ENCODE measurements around the gene NFATC2.
"Not testable (repeated sequence)": the region's sequence is repeated elsewhere in the genome, so short reads cannot be mapped to it uniquely, and the experiment has no call there.

The NFATC2 gene

DNA sequence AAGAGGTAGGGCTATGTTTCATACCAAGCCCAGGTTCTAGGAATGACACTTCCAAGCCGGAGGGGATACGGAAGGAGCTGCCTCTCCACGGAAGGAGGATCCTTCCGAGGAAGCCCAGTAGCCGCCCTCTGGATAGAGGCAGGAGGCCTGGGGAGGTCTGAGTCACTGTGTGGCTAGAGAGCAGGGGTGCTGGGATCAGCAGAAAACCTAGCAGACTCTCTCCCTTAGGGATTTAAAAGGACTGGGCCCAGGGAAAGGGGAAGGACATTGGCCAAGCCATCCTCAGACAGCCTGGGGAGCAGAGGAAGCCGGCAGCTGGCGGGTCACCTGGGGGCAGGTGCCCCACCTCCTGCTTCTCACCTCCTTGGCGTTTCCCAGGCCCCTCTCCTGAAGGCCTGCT, 36.6 kb upstream of the NFATC2 start:
- H3K36me3 ChIP-seq (ENCODE audit: insufficient read depth, low read length): no peaks in the 10 kb centered on the region
- no peak overlapping the region for H3K27ac ChIP-seq (ENCODE audit: low read depth, low read length)
- no peak overlapping the region for H3K4me3 ChIP-seq (ENCODE audit: low read depth, low read length)
- no peak overlapping the region for H2AFZ ChIP-seq (ENCODE audit: low read length, unreplicated experiment)
- no peaks in the 10 kb centered on the region for H3K79me2 ChIP-seq (ENCODE audit: control insufficient read depth, insufficient read depth, low read length, unreplicated experiment)
- no peaks in the 10 kb centered on the region for H3K27me3 ChIP-seq (ENCODE audit: insufficient read depth, low read length)
- H3K4me1 ChIP-seq (ENCODE audit: control insufficient read depth, insufficient read depth, low read length, unreplicated experiment): peaks cover 2% of the 10 kb centered on the region

DNA sequence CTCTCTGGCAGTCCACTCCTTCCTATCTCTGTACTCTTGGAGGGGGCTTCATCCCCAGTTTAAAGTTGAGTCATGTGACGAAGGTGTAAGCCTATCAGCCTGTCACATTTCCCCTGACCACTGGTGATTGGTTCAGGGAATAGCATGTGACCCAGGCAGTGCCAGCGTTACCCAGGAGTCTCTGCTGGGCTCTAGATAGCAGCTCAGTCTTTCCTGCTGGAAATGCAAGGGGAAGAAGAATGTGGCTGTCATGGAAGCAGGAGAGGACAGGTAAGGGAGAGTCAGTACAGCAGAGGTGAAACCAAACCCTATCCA, 35.6 kb upstream of the NFATC2 start:
- Histone ChIP-seq H3K4me1 (ENCODE audit: control insufficient read depth, insufficient read depth, low read length, unreplicated experiment) (peaks cover 11% of the 10 kb centered on the region), H3K27me3 (ENCODE audit: insufficient read depth, low read length) (no peaks in the 10 kb centered on the region), H3K79me2 (ENCODE audit: control insufficient read depth, insufficient read depth, low read length, unreplicated experiment) (no peaks in the 10 kb centered on the region), H3K27ac (ENCODE audit: low read depth, low read length) (no peak overlapping the region), H3K4me3 (ENCODE audit: low read depth, low read length) (no peak overlapping the region), H2AFZ (ENCODE audit: low read length, unreplicated experiment) (no peak overlapping the region), H3K36me3 (ENCODE audit: insufficient read depth, low read length) (no peaks in the 10 kb centered on the region)

DNA sequence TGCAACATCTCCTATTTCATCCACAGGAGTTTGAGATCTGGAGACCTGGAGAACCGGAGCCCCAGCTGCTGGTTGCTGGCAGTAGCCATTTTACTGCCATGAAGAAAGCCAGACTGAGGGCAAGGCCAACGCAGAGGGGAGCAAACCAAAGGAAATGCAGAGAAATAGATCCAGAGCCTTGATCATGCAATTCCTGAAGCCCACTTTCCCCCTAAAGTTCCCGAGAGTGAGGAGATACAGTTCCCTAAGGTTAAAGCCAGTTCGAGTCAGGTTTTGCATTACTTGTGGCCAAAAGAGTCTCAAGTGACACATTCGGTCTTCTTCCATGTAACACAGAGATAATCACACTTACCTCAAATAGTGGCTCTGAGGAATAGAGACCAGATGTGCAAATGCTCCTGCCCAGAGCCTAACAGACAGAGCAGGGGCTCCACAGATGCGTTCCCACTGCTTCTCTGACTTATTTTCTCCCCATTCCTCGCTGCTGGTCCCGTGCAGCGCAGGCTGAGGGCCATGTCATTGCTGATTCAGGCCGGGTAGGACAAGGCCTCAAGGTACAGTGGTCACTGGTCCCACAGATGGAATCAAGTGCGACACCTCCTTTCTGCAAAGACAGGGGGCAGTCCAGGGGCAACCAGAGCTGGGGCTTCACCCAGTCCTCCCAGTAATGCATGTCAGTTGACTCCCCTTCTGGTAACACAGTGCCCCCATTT, 35.1 kb upstream of the NFATC2 start:
- Histone ChIP-seq H3K36me3 (ENCODE audit: insufficient read depth, low read length) (no peaks in the 10 kb centered on the region), H3K79me2 (ENCODE audit: control insufficient read depth, insufficient read depth, low read length, unreplicated experiment) (no peaks in the 10 kb centered on the region), H3K4me1 (ENCODE audit: control insufficient read depth, insufficient read depth, low read length, unreplicated experiment) (peaks cover 11% of the 10 kb centered on the region), H3K4me3 (ENCODE audit: low read depth, low read length) (no peak overlapping the region), H3K27me3 (ENCODE audit: insufficient read depth, low read length) (no peaks in the 10 kb centered on the region), H3K27ac (ENCODE audit: low read depth, low read length) (no peak overlapping the region), H2AFZ (ENCODE audit: low read length, unreplicated experiment) (no peak overlapping the region)

DNA sequence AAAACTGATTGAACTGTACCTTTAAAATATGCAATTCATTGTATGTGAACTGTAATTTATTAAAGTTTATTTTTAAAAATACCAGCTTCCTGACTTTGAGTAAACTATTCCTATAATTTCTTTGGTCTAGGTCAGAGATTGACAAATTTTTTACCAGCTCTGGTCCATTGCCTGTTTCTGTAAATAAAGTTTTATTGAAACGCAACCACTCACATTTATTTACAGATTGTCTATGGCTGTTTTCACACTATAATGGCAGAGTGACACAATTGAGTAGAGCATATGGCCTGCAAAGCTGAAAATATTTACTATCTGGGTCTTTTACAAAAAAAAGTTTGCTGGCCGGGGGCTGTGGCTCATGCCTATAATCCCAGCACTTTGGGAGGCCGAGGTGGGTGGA, 33.0 kb upstream of the NFATC2 start:
- Histone ChIP-seq H3K4me3 (ENCODE audit: low read depth, low read length) (no peak overlapping the region), H3K79me2 (ENCODE audit: control insufficient read depth, insufficient read depth, low read length, unreplicated experiment) (no peaks in the 10 kb centered on the region), H3K4me1 (ENCODE audit: control insufficient read depth, insufficient read depth, low read length, unreplicated experiment) (peaks cover 11% of the 10 kb centered on the region), H3K27me3 (ENCODE audit: insufficient read depth, low read length) (no peaks in the 10 kb centered on the region), H3K27ac (ENCODE audit: low read depth, low read length) (no peak overlapping the region), H3K36me3 (ENCODE audit: insufficient read depth, low read length) (no peaks in the 10 kb centered on the region), H2AFZ (ENCODE audit: low read length, unreplicated experiment) (no peak overlapping the region)

DNA sequence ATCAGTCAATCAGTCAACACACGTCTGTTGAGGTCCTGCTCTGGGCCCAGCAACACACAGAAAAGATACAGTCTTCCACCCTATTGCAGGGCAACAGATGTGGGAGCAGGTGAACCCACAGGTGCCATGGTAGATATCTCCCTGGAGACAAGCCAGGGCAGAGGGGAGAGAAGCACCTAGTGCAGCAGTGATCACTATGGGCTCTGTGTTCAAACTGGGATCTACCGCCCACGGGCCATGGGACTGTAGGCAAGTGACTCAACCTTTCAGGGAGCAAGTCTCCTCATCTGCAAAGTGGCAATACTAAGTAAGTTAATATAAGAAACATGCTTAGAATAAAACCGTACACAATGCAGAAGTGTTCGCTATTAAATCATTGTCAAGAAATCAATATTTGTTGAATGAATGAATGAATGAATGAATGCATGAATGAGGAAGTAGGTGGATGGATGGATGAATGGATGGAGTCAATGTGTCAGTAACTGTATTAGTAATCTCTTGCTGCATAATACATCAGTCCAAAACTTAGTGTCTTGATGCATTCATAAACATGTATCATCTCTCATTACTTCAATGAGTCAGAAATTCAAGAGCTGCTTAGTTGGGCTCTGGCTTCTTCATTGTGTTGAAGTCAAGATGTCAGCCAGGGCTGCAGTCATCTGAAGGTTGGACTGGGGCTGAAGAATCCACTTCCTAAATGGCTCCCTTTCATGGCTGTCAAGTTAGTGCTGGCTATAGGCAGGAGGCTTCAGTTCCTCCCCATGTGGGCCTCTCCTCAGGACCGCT, 31.9 kb upstream of the NFATC2 start:
- Histone ChIP-seq H3K27ac (ENCODE audit: low read depth, low read length) (no peak overlapping the region), H3K4me1 (ENCODE audit: control insufficient read depth, insufficient read depth, low read length, unreplicated experiment) (peaks cover 11% of the 10 kb centered on the region), H3K36me3 (ENCODE audit: insufficient read depth, low read length) (no peaks in the 10 kb centered on the region)

DNA sequence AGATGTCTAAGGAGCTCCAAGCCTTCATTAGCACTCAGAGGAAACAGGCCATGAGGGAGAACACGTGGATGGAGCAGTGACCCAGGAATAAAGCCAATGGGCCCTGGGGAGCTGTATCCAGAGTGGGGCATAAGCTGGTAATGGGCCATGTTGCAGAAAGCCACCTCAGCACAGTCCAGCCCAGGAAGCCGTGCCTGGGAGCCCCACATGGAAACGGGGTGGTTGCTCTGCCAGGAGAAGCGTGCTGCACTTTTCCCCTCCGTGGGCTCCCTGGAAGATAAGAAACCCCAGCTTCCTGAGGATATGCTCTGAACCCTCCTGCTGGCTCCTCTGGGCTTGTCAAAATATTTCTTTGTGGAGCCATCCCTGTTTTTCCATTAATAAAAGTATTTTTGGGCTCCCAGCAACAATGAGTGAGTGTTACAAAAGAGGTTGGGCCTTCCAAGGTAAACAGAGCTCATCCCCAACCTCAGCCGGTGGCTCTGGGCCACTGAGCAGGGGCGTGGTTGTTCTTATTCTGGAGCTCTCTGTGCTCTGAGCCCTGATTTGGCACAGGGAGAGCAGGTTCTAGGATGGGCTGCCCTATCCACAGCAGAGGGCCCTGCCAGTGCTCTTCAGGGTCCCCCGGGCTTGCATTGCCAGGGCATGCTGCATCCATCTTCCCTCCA, 31.2 kb upstream of the NFATC2 start:
- Histone ChIP-seq H3K4me3 (ENCODE audit: low read depth, low read length) (no peak overlapping the region), H3K27ac (ENCODE audit: low read depth, low read length) (no peak overlapping the region)

More for the DNA sequence above, 31.9 kb upstream of the NFATC2 start:
- H2AFZ ChIP-seq (ENCODE audit: low read length, unreplicated experiment): no peak overlapping the region
- no peak overlapping the region for H3K4me3 ChIP-seq (ENCODE audit: low read depth, low read length)
- no peaks in the 10 kb centered on the region for H3K27me3 ChIP-seq (ENCODE audit: insufficient read depth, low read length)
- no peaks in the 10 kb centered on the region for H3K79me2 ChIP-seq (ENCODE audit: control insufficient read depth, insufficient read depth, low read length, unreplicated experiment)

DNA sequence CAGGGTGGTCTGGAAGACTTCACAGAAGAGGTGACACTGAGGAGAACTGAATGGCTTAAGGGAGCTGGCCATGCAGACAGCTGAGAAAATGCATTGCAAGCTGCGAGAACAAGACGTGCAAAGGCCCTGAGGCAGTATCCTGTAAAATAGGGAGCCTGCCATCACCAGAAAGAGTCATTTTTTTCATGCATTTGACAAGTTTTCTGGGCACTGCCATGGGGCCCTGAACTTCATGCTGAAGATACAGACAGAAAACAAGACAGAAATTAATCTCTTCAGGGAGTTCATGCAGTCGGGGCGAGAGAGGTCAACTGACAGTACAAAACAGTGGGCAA, 28.9 kb upstream of the NFATC2 start:
- Histone ChIP-seq H3K27ac (ENCODE audit: low read depth, low read length) (no peak overlapping the region), H3K4me1 (ENCODE audit: control insufficient read depth, insufficient read depth, low read length, unreplicated experiment) (peaks cover 11% of the 10 kb centered on the region), H3K79me2 (ENCODE audit: control insufficient read depth, insufficient read depth, low read length, unreplicated experiment) (no peaks in the 10 kb centered on the region), H2AFZ (ENCODE audit: low read length, unreplicated experiment) (no peak overlapping the region), H3K4me3 (ENCODE audit: low read depth, low read length) (no peak overlapping the region), H3K36me3 (ENCODE audit: insufficient read depth, low read length) (no peaks in the 10 kb centered on the region), H3K27me3 (ENCODE audit: insufficient read depth, low read length) (0 out of 2 replicates have a peak, but pooled peaks cover 4% of the 10 kb centered on the region)

More for the DNA sequence above, 31.2 kb upstream of the NFATC2 start:
- H2AFZ ChIP-seq (ENCODE audit: low read length, unreplicated experiment): peak overlapping the region; percentile 13
- peaks cover 11% of the 10 kb centered on the region for H3K4me1 ChIP-seq (ENCODE audit: control insufficient read depth, insufficient read depth, low read length, unreplicated experiment)
- H3K36me3 ChIP-seq (ENCODE audit: insufficient read depth, low read length): no peaks in the 10 kb centered on the region
- no peaks in the 10 kb centered on the region for H3K79me2 ChIP-seq (ENCODE audit: control insufficient read depth, insufficient read depth, low read length, unreplicated experiment)
- 0 out of 2 replicates have a peak, but pooled peaks cover 4% of the 10 kb centered on the region for H3K27me3 ChIP-seq (ENCODE audit: insufficient read depth, low read length)

DNA sequence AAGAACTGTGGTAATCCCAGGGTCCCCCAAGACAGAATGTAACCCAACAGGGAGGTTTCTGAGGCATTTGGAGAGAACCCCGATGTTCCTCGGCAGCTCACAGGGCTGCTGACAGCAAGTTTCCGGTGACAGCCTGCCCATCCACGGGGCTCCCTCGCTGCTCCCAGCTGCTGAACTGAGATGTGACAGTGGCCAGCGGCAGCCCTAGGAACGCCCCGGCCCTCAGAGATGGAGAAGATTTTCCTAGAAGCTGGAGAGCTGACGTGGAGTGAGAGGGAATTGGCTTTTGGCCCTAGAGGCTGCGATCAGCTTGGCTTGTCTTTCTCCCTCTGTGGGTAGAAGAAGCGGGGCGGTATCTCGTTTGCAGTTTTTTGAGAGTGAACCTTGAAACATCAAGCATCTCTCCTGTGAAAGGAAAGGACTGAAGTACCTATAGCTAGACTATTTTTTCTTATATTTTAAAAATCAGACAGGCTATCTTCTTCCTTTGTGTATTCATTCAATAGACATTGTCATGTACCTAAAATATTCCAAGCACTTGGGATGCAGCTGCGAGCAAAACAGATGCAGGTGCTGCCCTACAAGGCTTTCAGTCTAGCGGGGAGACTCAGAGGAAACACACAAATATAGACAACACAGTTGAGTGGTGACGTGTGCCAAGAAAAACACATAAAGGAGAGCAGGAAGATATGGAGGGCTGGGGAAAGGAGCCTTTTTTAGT, 28.4 kb upstream of the NFATC2 start:
- Histone ChIP-seq H3K36me3 (ENCODE audit: insufficient read depth, low read length) (no peaks in the 10 kb centered on the region), H2AFZ (ENCODE audit: low read length, unreplicated experiment) (peak overlapping the region; percentile 7), H3K4me1 (ENCODE audit: control insufficient read depth, insufficient read depth, low read length, unreplicated experiment) (peaks cover 11% of the 10 kb centered on the region), H3K27ac (ENCODE audit: low read depth, low read length) (no peak overlapping the region), H3K27me3 (ENCODE audit: insufficient read depth, low read length) (0 out of 2 replicates have a peak, but pooled peaks cover 4% of the 10 kb centered on the region), H3K79me2 (ENCODE audit: control insufficient read depth, insufficient read depth, low read length, unreplicated experiment) (no peaks in the 10 kb centered on the region), H3K4me3 (ENCODE audit: low read depth, low read length) (no peak overlapping the region)

DNA sequence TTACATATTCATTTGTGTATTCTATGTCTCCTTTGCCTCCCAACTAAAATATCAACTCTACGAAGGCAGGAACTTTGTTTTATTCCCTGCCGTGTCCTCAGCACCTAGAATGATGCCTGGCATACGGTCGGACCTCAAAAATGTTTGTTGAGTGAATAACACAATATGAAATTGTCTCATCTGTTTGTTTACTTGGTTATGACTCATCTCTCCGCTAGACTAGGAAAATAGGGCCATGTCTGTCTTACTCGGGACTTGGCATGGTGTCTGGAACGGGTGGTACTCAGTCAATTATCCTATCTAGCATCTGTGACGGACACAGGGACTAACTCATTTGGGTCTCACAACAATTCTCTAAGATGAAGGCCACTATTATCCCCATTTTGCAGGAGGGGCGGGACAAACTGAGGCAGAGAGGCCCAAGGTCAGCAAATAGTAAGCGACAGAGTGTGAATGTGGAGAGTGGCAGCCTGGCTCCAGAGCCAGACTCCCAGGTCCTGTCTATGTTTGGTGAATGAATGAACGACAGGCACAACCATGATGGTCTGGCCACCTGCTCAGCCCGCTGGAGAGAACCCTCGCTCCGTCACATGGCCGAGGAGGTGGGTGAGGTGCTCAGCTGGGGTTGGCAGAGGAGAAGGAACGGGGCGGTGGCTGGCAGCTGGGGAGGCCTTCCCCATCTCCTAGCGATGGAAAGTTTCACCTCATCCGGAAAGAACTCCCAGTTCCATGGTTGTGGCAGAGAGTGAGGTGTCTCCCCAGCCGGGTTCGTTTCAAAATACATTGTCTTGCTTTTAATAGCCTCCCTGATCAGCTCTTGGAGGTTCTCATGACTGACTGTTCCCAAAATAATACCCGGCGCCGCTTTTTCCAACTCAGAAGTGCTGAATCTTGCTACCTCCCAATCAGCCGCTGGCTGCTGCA, 27.6 kb upstream of the NFATC2 start:
- H3K27ac ChIP-seq (ENCODE audit: low read depth, low read length): no peak overlapping the region
- H3K27me3 ChIP-seq (ENCODE audit: insufficient read depth, low read length): 0 out of 2 replicates have a peak, but pooled peaks cover 4% of the 10 kb centered on the region
- peaks cover 14% of the 10 kb centered on the region for H3K4me1 ChIP-seq (ENCODE audit: control insufficient read depth, insufficient read depth, low read length, unreplicated experiment)
- no peaks in the 10 kb centered on the region for H3K79me2 ChIP-seq (ENCODE audit: control insufficient read depth, insufficient read depth, low read length, unreplicated experiment)
- peak overlapping the region; percentile 7 for H2AFZ ChIP-seq (ENCODE audit: low read length, unreplicated experiment)
- no peaks in the 10 kb centered on the region for H3K36me3 ChIP-seq (ENCODE audit: insufficient read depth, low read length)
- no peak overlapping the region for H3K4me3 ChIP-seq (ENCODE audit: low read depth, low read length)

DNA sequence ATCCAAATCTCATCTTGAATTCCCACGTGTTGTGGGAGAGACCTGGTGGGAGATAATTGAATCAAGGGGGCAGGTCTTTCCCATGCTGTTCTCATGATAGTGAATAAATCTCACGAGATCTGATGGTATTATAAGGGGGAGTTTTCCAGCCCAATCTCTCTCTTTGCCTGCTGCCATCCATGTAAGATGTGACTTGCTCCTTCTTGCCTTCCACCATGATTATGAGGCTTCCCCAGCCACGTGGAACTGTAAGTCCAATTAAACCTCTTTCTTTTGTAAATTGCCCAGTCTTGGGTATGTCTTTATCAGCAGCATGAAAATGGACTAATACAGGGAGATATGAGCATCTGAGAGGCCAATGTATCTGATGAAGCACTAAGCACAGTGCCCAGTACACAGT, 26.0 kb upstream of the NFATC2 start:
- not testable (repeated sequence) for H3K79me2 ChIP-seq (ENCODE audit: control insufficient read depth, insufficient read depth, low read length, unreplicated experiment); H3K27ac ChIP-seq (ENCODE audit: low read depth, low read length); H3K36me3 ChIP-seq (ENCODE audit: insufficient read depth, low read length); H2AFZ ChIP-seq (ENCODE audit: low read length, unreplicated experiment); H3K4me3 ChIP-seq (ENCODE audit: low read depth, low read length); H3K27me3 ChIP-seq (ENCODE audit: insufficient read depth, low read length)
- peaks cover 12% of the 10 kb centered on the region for H3K4me1 ChIP-seq (ENCODE audit: control insufficient read depth, insufficient read depth, low read length, unreplicated experiment)

Data from ACC112 (cell line).